BLaER1 (cell line): ENCODE results near the gene ITPK1.

Source experiments
- H3K27ac ChIP-seq: shearing (Covaris generic); formaldehyde crosslinking; 2 replicates; pipeline ENCODE4 v1.8.1; 2022
- H3K27me3 ChIP-seq: shearing (Covaris generic); formaldehyde crosslinking; 2 replicates; pipeline ENCODE4 v1.8.1; 2022
- H3K36me3 ChIP-seq: shearing (Covaris generic); formaldehyde crosslinking; 2 replicates; pipeline ENCODE4 v1.8.1; 2022
- H3K4me1 ChIP-seq: shearing (Covaris generic); formaldehyde crosslinking; 2 replicates; pipeline ENCODE4 v1.8.1; 2022
- H3K4me2 ChIP-seq: shearing (Covaris generic); formaldehyde crosslinking; 2 replicates; pipeline ENCODE4 v1.8.1; 2022
- H3K4me3 ChIP-seq: shearing (Covaris generic); formaldehyde crosslinking; 2 replicates; pipeline ENCODE4 v1.8.1; 2022
- H3K9ac ChIP-seq: shearing (Covaris generic); formaldehyde crosslinking; 2 replicates; pipeline ENCODE4 v1.8.1; 2022
- H3K9me3 ChIP-seq: shearing (Covaris generic); formaldehyde crosslinking; 2 replicates; pipeline ENCODE4 v1.8.1; 2022
- H4K20me1 ChIP-seq: shearing (Covaris generic); formaldehyde crosslinking; 2 replicates; pipeline ENCODE4 v1.8.1; 2022
- Cebpa-rat ChIP-seq: shearing (Covaris generic); IDR thresholded peaks from 2 replicates; pipeline ENCODE4 v1.8.1; 2022

Gene ITPK1

DNA sequence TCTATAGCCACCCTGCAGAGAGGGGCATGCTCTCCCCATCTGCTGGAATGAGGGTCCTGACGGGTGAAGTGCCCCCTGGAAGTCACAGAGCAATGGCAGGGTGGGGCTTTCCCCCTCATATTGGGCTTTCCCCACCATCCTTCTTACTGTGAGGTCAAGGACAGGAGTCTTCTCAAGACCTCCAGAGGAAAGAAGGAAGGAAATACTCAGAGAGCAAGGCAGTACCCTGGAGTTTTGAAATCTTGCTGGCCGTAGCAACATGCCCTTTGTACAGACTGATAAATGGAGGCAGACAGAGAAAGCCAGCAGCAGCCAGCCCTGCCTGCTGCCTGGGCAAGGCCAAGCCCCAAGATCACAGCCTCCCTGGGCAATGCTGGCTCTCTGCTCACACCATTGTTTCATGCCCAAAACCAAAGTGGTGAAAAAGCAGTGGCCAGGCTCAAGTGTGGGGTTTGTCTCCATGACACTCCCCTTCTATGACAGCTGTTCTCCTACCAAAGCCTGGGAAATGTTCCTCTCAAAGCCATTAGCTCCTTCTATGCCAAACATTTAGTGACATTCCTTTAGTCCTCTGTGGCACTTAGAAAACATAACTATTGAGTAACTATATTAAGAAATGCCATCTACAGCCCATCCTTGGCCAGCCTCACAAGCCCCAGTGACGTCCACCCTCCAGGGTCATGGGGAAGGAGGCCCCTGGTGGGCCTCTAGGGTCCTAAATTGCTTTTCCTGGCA, 13.2 kb upstream of the ITPK1 start:
- Histone ChIP-seq H3K4me1 (no peaks in the 10 kb centered on the region), H3K9me3 (no peaks in the 10 kb centered on the region), H3K4me2 (no peak overlapping the region), H4K20me1 (no peaks in the 10 kb centered on the region), H3K27ac (no peak overlapping the region), H3K4me3 (no peak overlapping the region), H3K9ac (no peak overlapping the region), H3K36me3 (no peaks in the 10 kb centered on the region), H3K27me3 (no peaks in the 10 kb centered on the region)
- TF ChIP-seq Cebpa-rat, result no peak

DNA sequence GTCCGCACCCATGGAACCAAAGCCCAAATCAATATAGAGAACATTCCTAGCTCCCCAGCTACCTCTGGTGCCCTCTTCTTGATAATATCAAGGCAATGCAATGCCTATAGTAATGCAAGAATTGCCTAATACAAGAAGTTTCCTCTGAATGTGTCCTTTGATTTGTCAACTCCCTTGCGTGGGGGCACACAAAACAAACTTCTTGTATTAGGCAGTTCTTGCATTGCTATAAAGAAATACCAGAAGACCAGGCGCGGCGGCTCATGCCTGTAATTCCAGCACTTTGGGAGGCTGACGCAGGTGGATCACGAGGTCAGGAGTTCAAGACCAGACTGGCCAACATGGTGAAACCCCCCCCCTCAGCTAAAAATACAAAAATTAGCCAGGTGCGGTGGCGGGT, 10.4 kb upstream of the ITPK1 start:
- TF ChIP-seq Cebpa-rat, result no peak
- Histone ChIP-seq H3K4me1 (no peaks in the 10 kb centered on the region), H3K9me3 (no peaks in the 10 kb centered on the region)

DNA sequence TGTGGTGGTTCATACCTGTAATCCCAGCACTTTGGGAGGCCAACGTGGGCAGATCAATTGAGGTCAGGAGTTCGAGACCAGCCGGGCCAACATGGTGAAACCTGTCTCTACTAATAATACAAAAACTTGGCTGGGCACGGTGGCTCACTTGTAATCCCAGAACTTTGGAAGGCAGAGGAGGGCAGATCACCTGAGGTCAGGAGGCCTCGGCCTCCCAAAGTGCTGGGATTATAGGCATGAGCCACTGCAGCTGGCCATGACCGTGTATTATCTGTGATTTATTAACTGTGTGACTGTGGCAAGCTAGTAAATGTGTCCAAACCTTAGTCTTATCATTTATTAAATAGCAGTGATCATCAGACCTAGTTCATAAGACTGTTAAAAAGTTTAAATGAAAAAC, 7.1 kb upstream of the ITPK1 start:
- no peak overlapping the region for H3K4me3 ChIP-seq

More for the DNA sequence above, 10.4 kb upstream of the ITPK1 start:
- no peak overlapping the region for H3K9ac ChIP-seq
- no peaks in the 10 kb centered on the region for H3K27me3 ChIP-seq
- no peak overlapping the region for H3K4me3 ChIP-seq
- no peak overlapping the region for H3K4me2 ChIP-seq
- no peaks in the 10 kb centered on the region for H3K36me3 ChIP-seq
- no peak overlapping the region for H3K27ac ChIP-seq
- H4K20me1 ChIP-seq, result no peaks in the 10 kb centered on the region

DNA sequence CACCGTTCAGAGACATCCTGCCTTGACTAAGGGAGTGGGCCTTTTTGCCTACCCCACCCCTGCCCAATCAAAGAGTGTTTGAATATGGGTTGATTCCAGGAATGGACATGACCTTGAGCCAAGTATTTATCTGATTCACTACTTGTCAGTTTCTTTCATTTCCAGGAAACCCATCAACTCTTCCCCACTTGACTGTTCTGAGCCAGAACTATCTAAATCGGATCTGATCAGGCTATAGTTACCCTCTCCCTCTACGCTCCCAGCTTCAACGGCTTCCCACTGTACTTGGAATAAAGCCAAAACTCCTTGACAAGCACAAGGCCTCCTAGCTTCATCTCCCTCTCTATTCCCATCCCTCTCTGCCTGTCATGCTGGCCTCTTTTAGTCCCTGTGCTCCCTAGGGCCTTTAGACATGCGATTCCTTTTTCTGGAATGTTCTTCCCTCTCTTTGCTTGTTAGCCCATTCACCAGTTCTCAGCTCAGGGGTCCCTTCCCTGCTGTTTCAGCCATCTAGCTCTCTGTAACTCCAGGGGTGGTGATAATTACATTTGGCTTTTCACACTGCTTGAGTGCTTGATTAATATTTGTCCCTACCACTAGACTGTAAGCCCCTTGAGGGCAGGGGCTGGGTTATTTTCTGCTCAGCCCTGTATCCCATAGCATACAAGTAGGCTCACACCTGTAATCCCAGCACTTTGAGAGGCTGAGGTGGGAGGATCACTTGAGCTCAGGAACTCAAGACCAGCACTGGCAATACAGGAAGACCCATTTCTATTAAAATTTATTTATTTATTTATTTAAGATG, 5.5 kb upstream of the ITPK1 start:
- Histone ChIP-seq H3K27me3 (no peaks in the 10 kb centered on the region), H3K4me3 (no peak overlapping the region), H3K27ac (no peak overlapping the region), H3K4me2 (no peak overlapping the region), H3K9ac (no peak overlapping the region), H3K4me1 (peaks cover 8% of the 10 kb centered on the region), H4K20me1 (no peaks in the 10 kb centered on the region), H3K9me3 (no peaks in the 10 kb centered on the region), H3K36me3 (no peaks in the 10 kb centered on the region)
- TF ChIP-seq Cebpa-rat, result no peak

More for the DNA sequence above, 7.1 kb upstream of the ITPK1 start:
- no peak overlapping the region for H3K4me2 ChIP-seq
- H3K36me3 ChIP-seq, result no peaks in the 10 kb centered on the region
- no peaks in the 10 kb centered on the region for H3K4me1 ChIP-seq
- no peak overlapping the region for H3K9ac ChIP-seq
- no peaks in the 10 kb centered on the region for H3K9me3 ChIP-seq
- H3K27ac ChIP-seq, result no peak overlapping the region
- TF ChIP-seq Cebpa-rat, result no peak
- no peaks in the 10 kb centered on the region for H4K20me1 ChIP-seq
- H3K27me3 ChIP-seq, result no peaks in the 10 kb centered on the region

DNA sequence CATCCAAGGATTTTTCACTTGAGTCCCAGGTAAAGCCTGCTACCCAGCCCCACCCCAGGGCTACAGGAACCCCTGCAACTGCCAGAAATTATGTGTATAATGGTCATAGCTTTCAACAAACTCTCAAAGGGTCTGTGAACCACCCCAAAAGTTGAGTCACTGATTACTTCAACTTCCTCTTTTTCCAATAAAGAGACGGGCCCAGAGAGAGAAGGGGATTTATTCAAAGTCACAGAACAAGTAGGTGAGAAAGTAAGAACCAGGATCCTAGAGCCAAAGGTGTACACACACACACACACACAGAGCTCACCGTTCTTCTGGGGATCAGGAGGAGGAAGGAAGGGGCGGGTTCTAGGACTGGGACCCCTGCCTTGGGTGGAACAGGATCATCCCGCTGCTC, 4.8 kb upstream of the ITPK1 start:
- Histone ChIP-seq H3K9ac (no peak overlapping the region), H3K4me1 (peaks cover 9% of the 10 kb centered on the region), H3K27ac (no peak overlapping the region), H3K4me2 (no peak overlapping the region), H4K20me1 (no peaks in the 10 kb centered on the region), H3K36me3 (no peaks in the 10 kb centered on the region), H3K9me3 (no peaks in the 10 kb centered on the region), H3K4me3 (no peak overlapping the region), H3K27me3 (no peaks in the 10 kb centered on the region)
- no peak for TF ChIP-seq Cebpa-rat

DNA sequence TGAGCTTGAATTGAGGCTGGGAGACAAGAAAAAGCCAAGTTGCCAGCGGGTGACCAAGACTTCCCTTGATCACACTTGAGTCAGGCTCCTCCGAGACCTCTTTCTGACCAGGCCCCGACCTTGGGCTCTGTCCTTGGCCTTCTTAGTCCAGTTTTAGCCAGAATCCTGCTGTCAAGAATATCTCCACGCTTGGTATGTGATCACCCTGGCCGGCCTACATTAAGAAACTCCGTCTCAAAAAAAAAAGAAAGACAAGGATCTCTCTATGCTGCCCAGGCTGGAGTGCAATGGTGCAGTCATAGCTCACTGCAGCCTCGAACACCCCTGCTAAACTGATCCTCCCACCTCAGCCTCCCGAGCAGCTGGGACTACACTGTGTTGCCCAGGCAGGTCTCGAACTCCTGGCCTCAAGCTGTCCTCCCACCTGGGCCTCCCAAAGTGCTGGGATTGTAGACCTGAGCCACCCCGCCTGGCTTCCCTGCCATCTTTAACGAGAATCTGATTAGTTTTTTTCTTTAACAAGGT, 1.0 kb upstream of the ITPK1 start:
- H3K27me3 ChIP-seq, result no peaks in the 10 kb centered on the region
- peak overlapping the region; percentile 96 for H3K4me3 ChIP-seq
- TF ChIP-seq Cebpa-rat, result no peak
- no peaks in the 10 kb centered on the region for H3K9me3 ChIP-seq
- peaks cover 35% of the 10 kb centered on the region for H3K4me1 ChIP-seq
- H3K4me2 ChIP-seq, result peak overlapping the region; percentile 90
- H3K27ac ChIP-seq, result peak overlapping the region; percentile 89
- H4K20me1 ChIP-seq, result peaks cover 29% of the 10 kb centered on the region
- H3K9ac ChIP-seq, result peak overlapping the region; percentile 86
- H3K36me3 ChIP-seq, result no peaks in the 10 kb centered on the region

DNA sequence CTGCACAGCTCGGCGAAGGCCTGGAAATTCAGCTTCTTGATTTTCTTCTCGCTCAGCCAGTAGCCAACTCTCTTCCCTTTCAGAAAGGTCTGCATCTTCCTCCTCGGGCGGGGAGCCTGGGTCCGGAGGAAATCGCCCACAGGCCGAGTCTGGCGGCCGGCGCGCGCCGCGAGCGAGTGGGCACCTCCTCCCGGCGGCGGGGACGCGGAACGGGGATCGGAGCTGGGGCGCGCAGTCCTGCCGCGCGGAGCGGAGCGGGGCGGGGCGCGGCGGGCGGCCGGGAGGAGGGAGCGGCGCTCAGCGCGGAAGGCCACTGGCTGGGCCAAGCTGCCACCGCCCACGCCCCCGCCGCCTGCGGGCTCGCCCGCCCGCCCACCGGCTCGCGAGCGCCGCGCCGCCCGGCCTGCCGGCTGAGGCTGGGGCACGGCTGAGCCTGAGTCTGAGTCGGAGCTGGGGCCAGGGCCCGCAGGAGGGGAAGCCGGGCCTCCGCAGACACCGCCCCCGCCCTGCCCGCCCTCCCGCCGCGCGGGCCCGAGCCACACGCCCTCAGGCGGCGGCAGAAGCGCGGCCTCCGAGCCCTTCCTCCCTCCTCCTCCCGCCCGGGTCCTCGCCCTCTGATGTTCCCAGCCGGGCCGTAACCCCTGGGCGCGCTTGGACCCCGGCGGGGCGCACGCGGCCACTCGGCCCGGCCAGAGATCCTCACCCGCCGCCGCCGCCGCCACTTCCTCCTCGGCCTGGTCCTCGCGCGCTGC, 480 bp downstream of the ITPK1 start:
- Histone ChIP-seq H3K4me2 (peak overlapping the region; percentile 95), H4K20me1 (peaks cover 44% of the 10 kb centered on the region), H3K27ac (peak overlapping the region; percentile 89), H3K9ac (peak overlapping the region; percentile 86), H3K4me1 (peaks cover 50% of the 10 kb centered on the region), H3K27me3 (no peaks in the 10 kb centered on the region), H3K9me3 (no peaks in the 10 kb centered on the region), H3K36me3 (no peaks in the 10 kb centered on the region), H3K4me3 (peak overlapping the region; percentile 96)
- TF ChIP-seq Cebpa-rat, result no peak

DNA sequence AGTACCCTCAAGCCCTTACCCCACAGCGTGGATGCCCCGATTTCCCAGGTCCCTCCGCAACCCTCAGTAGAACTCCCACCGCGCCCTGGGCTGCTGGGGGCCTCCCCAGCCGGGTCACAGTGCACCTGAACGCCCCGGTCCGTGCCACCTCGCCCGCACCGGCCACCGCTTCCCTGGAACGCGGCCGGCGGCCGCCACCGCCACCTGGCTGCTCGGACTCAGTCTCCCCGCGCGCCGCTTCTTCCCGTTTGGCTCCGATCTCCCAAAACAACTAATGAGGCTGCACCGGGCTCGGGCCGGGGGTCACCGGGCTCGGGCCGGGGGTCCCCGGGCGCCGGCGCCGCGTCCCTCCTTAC, 1.0 kb downstream of the ITPK1 start:
- H4K20me1 ChIP-seq, result peaks cover 50% of the 10 kb centered on the region
- peak overlapping the region; percentile 96 for H3K4me3 ChIP-seq
- H3K4me2 ChIP-seq, result peak overlapping the region; percentile 95
- H3K9ac ChIP-seq, result peak overlapping the region; percentile 86
- no peaks in the 10 kb centered on the region for H3K27me3 ChIP-seq
- H3K4me1 ChIP-seq, result peaks cover 55% of the 10 kb centered on the region
- H3K36me3 ChIP-seq, result no peaks in the 10 kb centered on the region
- H3K27ac ChIP-seq, result peak overlapping the region; percentile 73
- H3K9me3 ChIP-seq, result no peaks in the 10 kb centered on the region
- TF ChIP-seq Cebpa-rat, result no peak

DNA sequence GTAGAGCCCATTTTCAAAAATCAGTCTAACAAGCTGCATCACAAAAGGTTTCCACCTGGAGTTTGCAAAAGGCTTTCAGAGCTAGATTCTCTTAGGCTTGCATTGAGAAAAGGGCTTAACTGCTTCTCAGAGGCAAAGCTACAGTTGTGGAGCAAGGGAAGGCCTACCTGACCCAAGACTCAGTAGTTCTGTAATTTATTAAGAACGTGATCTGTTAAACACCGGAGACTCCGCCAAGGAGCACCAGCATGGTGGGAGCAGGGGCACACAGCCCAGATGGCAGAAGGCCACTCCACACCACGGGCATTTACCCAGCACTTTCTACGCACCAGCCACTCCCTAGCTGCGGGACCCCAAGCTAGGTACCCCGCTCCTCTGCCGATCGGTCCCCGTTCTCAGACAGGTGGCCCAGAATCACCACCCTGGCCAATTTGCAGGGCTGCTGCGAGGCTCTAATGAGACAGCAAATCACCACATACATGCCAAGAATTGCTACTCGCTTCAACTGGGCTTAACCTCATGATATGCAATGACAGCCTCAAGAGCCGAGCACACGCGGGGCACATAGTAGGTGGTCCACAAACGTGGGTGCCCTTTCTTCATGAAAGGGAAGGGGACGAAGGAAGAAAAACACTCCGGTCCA, 1.5 kb downstream of the ITPK1 start:
- peak overlapping the region; percentile 95 for H3K4me2 ChIP-seq
- H3K36me3 ChIP-seq, result no peaks in the 10 kb centered on the region
- peak overlapping the region; percentile 96 for H3K4me3 ChIP-seq
- H3K4me1 ChIP-seq, result peaks cover 58% of the 10 kb centered on the region
- TF ChIP-seq Cebpa-rat, result no peak
- H3K9ac ChIP-seq, result peak overlapping the region; percentile 86
- no peaks in the 10 kb centered on the region for H3K27me3 ChIP-seq
- no peaks in the 10 kb centered on the region for H3K9me3 ChIP-seq
- H4K20me1 ChIP-seq, result peaks cover 55% of the 10 kb centered on the region
- peak overlapping the region; percentile 73 for H3K27ac ChIP-seq
